ENCODE results near the gene TSPOAP1.

Gene TSPOAP1

DNA sequence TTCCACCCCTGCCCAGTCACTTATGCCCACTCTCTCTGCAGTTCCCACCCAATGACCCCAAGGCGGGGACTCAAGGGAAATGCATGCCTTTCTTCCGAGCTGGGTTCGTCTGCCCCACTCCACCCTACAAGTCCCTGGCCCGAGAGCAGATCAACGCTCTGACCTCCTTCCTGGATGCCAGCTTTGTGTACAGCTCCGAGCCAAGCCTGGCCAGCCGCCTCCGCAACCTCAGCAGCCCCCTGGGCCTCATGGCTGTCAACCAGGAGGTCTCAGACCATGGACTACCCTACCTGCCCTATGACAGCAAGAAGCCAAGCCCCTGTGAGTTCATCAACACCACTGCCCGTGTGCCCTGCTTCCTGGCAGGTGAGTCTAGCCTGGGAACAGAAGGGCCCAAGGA lies 76.5 kb downstream of the TSPOAP1 start:
- H4K20me1 ChIP-seq (ENCODE audit: insufficient read depth, low read length, poor library complexity, severe bottlenecking): no peaks in the 10 kb centered on the region
- H3K4me3 ChIP-seq (ENCODE audit: low read length, poor library complexity, severe bottlenecking): no peak overlapping the region
- H3K27me3 ChIP-seq (ENCODE audit: insufficient read depth, low read length, poor library complexity, severe bottlenecking): no peaks in the 10 kb centered on the region
- no peaks in the 10 kb centered on the region for H3K79me2 ChIP-seq (ENCODE audit: insufficient read depth, low read length)
- TF ChIP-seq EZH2phosphoT487 (IDR thresholded peaks at IDR 0.05; ENCODE audit: borderline replicate concordance): no peak
- TF ChIP-seq, protein P1, sequence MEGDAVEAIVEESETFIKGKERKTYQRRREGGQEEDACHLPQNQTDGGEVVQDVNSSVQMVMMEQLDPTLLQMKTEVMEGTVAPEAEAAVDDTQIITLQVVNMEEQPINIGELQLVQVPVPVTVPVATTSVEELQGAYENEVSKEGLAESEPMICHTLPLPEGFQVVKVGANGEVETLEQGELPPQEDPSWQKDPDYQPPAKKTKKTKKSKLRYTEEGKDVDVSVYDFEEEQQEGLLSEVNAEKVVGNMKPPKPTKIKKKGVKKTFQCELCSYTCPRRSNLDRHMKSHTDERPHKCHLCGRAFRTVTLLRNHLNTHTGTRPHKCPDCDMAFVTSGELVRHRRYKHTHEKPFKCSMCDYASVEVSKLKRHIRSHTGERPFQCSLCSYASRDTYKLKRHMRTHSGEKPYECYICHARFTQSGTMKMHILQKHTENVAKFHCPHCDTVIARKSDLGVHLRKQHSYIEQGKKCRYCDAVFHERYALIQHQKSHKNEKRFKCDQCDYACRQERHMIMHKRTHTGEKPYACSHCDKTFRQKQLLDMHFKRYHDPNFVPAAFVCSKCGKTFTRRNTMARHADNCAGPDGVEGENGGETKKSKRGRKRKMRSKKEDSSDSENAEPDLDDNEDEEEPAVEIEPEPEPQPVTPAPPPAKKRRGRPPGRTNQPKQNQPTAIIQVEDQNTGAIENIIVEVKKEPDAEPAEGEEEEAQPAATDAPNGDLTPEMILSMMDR (conservative IDR thresholded peaks at IDR 0.05; ENCODE audit: low read length): no peak
- no peaks in the 10 kb centered on the region for H3K9me3 ChIP-seq (ENCODE audit: insufficient read depth, low read depth, low read length)
- no peaks in the 10 kb centered on the region for H3K9me2 ChIP-seq (replicated peaks; ENCODE audit: low read depth, low read length)
- peaks cover 9% of the 10 kb centered on the region for H3K4me1 ChIP-seq (ENCODE audit: insufficient read depth, low read length, poor library complexity, severe bottlenecking)
- H2AFZ ChIP-seq (ENCODE audit: low read length): no peak overlapping the region
- H3K36me3 ChIP-seq (ENCODE audit: insufficient read depth, low read length): no peaks in the 10 kb centered on the region
- no peak overlapping the region for H3K9ac ChIP-seq (ENCODE audit: low read depth, low read length, poor library complexity, severe bottlenecking)
- H3K4me2 ChIP-seq (ENCODE audit: low read depth, low read length, poor library complexity, severe bottlenecking): no peak overlapping the region
- H3F3A ChIP-seq (ENCODE audit: low read depth): no peaks in the 10 kb centered on the region
